ENCODE data around the gene HDAC9.

The HDAC9 gene

DNA sequence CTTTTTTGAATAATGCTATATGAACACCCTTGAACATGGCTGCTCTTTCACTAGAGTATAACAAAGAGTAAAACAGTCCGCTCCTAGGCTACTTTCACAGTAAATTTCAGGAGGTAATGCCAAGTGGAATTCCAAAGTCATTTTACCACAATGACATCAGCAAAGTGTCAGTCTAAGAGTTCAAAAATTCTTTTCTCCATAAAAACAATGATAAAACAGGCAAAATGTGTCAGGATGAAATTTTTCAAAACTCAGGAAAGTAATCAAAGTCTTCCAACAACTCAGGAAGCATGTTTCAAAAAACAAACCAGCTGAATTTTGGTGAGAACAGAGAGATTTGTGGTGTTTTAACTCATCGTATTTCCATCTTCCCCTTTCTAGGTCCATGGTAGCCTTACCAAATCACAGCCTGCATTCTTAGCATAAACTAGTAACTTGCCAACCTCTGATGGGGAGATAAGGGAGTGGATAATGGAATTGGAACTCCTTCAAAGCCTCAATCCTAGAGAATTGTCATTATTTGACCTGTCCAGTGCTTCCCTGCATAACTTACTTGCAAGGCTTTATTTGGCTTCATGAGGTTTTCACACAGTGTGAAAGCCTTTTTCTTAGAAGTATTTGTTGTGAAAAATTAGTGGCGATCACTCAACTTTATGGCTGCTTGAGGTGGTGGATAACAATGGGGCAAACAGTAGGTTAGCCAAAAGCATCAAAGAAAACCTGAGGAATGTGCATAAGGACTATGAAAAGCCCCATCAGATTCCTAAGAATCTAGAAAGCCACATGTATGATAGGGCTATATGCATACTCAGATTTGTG is 302.7 kb downstream of the HDAC9 start:
- DNase-seq = no peak

DNA sequence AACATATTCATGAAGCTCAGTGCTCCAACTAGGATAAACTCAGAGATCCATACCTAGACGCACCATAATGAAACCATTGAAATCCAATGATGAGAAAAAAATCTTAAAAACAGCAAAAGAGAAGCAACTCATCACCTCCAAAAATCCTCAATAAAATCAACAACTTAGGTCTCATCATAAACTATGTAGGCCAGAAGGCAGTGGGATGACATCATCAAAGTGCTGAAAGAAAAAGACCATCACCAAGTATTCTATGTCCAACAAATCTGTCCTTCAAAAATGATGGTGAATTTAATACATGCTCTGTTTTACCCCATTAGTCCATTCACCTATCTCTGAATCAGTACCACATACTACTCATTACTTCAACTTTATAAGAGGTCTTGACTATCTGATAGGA is 304.4 kb downstream of the HDAC9 start:
- DNase-seq = no peak

DNA sequence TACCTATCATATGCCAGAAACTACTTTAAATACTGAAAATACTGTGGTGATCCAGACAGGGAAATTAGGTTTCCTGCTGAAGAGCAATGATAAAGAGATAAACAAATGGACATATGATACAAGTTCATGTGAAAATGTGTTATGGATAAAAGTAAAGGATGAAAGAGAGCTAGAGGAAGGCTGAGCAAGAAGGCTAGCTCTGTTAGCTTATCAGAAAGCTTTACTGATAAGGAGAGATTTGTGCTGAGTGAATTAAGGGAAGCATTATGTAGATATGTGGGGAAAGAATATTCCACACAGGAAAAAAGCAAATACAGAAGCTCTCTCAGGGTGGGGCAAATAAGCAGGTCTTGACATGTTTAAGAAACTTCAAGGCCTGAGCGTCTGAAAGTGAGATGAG is 308.4 kb downstream of the HDAC9 start:
- no peak for DNase-seq

DNA sequence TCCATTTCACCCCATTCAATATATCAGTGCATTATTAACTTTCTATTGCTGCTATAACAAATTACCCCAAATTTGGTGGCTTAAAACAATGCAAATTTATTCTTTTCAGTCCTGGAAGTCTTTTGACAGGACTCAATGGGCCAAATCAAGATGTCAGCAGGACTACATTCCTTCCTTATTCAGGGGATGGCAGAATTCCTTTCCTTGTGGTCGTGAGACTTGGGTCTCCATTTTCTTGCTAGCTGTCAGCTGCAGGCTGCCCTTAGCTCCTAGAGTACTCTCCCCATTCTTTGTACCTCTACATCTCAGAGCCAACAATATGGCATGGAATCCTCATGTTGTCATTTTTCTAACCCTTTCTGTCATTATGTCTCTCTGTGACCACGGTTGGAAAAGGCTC is 310.6 kb downstream of the HDAC9 start:
- DNase-seq = no peak

DNA sequence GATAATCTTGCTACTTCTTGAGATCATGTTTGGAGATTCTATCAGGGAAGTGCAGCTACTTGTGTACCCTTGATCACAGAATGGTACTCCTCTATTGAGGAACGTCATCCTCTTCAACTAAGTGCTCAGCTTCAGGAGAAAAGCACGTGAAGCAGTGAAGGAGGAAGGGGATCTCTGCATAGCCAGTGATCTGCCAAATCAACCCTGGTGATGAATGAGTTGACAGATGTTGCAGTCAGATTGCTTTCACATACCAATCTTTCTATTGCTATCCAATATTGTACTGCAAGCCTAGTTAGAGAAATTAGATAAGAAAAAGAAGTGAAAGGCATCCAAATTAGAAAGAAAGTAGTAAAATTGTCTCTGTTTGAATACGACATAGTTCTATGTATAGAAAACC is 312.5 kb downstream of the HDAC9 start:
- peak; percentile 66 for DNase-seq

DNA sequence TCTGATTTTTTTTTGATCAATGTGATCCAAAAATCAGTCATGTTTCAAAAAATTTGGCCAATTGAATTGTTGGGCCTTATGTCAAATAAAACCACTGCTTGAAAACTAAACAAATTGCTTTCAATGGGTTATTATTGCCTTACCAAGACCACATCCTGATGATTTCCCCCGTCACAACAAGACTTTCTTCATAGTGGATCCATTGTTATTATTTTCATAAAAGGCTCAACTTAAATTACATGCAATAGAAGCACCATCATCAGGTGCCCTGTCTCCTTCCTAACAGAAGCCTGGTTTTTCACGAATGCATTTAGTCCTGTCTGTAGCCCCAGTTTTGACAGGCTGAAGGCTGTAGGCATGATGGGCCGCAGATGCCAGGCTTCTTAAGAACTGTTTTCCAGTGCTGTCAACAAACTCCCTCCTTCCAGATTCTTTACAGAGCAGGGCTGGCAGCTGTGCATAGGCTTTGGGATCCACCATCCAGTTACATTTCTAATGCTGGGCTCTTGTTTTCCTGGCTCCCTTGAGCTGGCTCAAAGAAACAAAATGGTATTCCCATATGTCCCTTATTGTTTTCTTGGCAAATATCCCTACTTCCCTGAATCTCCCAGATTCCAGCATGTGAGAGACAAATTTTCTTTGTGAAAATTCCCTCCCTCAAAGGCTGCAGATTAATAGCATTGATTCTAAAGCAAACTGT is 319.9 kb downstream of the HDAC9 start:
- peak; percentile 49 for DNase-seq

DNA sequence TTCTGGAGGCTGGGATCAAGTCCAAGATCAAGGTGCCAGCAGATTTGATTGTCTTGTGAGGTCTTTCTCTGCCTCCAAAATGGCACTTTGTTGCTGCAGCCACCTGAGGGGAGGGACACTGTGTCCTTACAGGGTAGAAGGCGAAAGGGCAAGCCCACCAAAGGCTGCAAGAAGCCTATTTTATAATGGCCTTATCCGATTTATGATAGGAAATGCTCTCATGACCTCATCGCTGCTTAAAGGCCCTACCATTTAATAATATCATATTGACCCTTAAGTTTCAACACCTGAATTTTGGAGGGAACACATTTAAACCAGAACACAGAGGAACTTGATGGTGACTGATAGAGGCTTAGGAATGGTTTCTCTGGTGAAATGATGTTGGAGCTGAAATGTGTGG is 325.4 kb downstream of the HDAC9 start:
- no peak for DNase-seq

DNA sequence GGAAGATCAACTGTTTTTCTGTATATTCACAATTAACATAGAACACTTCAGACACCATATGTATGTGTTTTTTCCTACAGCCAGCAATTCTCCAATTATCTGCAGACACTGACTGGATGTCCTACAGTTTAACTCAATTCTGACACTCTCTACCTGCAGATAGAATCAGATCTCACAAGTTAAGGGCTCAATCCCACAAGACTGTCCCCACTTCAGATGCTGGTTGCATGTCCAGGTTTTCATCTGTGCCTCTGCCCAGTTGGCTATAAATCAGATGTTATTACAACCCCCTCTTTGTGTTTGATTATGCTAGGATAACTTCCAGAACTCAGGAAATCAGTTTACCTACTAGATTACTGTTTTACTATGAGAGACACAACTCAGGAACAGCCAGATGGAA is 326.0 kb downstream of the HDAC9 start:
- no peak for DNase-seq

DNA sequence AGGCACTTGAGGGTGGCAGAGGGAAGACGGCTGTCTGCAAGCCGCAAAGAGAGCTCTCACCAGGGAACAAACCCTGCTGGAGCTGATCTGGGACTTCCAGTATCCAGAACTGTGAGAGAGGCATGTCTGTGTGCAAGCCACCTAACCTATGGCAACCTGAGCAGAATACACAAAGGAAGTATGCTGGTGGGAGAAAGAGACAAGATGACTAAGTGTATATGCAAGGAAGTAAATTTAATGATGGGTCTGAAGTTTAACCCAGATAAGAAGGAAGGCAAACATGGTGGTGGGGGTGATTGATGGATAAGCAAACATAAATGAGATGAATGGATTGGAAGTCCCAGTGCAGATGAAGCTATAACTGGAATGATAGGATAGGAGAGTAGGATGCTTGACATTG is 328.6 kb downstream of the HDAC9 start:
- DNase-seq = no peak

DNA sequence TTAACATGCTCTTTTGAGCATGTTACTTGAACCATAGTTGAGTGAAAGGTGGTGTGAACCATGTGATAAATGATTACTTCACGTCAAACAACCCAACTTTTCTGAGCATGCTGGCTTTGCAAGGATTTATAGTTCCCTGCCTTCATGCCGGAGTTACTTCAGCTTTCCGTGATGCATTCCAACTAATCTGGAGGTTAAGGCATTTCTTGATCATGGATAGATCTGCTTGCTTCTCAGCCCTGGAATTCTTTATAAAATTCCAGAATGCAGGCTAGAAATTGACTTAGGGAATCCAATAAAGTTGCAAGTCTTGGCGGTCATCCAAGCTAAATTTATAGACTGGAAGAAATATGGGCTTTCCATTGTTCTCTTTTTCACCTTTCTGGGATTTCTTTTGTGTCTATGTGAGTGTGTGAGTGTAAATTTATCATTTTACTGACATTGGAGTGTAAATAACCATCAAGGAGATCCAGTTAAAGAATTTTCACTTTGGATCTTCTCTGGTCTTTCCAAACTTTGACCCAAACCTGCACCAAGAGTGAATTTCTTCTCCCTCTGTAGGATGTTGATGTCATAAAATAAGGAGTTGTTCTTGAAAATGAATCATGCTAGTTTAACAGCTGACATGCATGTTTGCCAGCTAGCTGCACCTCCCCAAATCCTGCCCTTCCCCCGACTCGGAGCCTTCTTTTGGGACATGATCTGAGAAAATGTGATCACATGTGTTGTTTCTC is 332.9 kb downstream of the HDAC9 start:
- DNase-seq = no peak

DNA sequence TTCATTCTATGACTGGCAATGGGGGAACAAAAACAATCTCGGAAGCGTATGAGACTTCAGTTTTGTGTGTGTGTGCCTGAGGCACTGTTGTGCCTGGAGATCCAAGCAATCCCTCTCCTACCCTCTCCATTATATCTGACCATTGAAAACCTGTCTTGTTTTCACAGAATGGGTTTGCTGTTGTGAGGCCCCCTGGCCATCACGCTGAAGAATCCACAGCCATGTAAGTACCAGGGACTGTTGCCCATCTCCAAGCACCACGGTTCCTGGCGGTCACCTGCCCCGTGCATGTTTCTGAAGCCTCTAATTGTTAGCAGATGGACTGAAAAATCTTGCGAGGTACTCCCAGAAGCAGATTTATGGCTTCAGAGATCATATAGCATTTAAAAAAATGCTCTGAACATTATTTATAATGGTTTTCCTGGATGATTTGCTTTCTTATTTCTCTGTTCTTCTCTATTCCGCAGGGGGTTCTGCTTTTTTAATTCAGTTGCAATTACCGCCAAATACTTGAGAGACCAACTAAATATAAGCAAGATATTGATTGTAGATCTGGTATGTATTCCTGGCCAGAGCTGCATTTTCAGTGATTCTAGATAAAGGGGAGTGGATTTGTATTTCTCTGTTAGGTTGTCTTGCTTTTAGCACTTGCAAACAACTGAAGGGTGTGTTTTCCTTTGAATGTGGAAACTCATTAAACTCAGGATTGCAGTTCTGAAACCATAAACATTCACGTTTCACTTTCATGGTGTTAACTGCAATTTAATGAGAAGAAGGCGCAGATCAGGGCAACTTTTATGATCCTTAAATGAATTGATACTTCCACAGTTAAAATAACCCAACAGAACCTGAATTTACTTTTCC is 333.7 kb downstream of the HDAC9 start:
- no peak for DNase-seq

DNA sequence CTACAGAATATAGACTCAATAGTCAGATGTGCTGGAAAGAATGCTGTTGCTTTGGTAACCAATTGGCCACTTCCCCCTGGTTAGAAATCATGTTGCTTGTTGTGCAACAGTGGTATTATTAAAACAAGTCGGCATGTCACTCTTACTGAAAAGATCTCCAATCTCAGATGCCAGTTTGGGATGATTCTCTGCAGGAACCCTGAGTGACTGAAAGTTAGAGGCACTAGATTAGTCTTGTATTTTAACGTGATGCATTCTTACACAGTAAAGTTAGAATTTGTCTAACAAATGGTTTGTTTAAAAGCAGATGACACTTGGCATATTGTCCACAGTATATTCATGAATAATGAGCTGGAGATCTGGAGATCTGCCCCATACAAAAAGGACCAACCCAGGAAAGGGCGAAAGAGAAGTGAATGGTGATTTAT is 334.3 kb downstream of the HDAC9 start:
- no peak for DNase-seq

DNA sequence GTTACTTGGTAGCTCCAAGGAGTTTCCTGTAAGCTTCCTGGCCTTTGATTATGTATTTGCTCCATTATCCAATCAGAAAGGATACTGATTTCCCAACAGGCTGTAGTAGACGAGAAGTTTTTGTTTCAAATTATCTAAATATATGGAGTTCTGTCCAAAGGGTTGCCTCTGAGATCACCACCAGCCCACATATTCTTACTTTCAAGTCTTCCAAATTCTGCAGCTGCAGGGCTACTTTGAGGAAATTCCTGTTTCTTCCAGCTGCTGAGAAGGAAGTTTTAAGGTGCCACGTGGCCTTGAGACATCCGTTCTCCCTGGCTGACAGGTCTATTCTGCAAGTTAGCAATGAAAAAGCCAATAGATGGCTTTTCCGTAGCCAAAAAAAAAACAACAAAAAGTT is 335.9 kb downstream of the HDAC9 start:
- DNase-seq = no peak

DNA sequence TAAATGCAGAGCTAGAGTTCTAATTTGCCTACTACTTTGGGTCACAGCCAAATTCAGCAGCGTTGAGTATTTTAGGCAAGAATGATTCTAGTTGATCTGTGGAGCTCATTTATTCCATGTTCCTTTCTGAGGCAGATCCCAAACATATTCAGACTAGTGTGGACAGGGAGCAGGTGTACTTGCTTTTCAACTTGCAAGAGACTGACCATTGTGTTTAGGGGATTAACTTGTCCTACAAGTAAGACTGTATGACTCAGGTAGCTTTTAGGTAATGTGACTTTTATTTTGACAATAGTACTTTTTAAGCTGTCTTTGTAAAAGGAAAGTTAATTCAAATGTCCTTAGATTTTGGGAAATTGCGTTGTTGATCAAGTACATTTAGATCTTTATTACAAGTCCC is 336.4 kb downstream of the HDAC9 start:
- DNase-seq = no peak

DNA sequence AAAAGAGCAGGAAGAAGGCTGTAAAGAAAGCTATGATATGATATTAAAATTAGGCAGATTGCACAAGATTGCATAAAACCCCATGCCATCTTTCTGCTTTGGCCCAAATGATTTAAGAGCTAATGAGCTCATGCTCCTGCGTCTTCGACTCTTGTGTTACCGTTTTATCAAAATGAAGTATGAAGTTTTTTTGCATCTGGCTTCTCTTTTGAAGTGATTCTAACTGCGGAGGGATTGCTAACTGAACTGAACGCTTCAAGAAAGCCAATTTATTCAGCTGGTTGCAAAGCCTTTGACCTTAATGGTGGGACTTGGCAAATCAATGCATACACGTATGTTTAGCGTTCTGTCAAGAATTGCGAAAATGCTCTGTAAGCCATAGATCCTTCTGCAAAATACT is 339.0 kb downstream of the HDAC9 start:
- DNase-seq = no peak

DNA sequence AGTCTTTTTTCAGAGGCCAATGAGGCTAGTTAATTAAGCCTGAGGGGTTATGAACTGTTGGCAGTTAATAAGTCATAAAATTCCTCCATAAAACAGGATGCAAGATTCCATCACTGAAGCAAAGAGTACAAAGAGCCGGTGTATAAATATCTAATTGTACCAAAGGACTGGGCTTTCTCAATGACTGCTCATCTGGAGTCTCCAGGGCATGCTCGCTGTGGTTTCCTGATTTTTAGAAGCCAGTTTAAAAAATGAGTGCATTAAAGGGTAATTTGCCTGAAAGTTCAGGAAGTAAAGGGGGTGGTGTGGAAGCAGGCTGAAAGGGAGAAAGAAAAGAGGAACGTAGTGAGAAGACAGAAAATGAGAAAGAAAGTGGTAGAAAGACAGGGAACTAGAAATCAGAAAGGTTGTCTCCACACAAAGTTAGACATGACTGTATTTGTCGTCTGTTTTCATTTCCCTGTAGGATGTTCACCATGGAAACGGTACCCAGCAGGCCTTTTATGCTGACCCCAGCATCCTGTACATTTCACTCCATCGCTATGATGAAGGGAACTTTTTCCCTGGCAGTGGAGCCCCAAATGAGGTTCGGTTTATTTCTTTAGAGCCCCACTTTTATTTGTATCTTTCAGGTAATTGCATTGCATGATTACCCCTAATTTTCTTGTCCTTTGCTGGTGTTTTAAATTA is 339.6 kb downstream of the HDAC9 start:
- DNase-seq = no peak

DNA sequence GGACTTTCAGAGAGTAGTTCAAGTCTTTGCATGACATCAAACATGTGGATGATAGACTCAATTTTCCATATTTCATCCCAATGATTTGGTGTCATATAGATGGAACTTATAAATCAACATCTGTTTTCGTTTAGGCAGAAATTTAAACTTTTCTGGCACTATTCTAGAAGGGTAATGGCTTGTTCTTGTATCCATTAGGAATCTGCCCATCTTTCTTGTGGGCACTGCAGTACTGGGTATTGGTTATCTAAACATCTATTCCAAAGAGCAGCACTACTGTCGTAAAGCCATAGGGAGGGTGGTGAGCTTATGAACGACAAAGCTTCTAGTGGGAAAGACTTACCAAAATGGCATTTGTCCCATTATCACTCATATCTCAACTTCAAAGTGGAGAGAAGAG is 348.4 kb downstream of the HDAC9 start:
- DNase-seq = no peak

DNA sequence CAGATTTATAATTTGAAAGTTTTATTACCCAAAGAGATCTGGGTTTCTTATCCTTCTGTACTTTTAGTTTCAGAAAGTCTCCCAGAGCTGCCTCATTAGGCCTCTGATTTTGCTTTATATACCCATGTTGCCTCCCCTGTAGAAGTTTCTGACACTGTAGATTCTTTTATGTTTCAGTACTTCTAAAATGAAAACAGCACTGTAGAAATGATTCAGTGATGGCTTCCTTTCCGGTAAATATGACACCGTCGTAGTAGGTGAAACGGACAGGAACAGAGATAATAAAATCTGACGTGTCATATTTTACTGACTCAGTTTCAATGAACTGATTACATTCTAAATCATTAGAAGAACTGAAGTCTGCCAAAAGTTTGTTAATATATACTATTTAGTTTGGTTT is 349.2 kb downstream of the HDAC9 start:
- DNase-seq = no peak

DNA sequence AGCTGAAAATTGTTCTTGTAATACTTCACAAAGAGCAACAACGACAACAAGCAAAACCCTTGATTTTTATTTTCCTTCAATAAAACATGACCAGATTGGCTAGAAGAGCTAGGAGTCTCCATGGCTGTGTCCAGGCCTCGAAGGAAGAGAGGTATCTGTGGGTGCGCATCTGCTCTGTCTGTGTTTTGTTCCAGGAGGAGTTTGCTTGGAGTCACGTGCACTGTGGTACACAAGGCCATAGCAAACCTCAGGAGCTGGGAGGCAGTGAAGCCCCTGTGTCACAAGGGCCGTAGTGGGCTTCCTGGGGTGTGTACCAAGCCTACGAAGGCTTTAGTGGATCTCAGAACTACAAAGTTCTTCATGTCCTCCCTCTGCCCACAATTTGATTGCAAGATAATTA is 350.2 kb downstream of the HDAC9 start:
- no peak for DNase-seq

DNA sequence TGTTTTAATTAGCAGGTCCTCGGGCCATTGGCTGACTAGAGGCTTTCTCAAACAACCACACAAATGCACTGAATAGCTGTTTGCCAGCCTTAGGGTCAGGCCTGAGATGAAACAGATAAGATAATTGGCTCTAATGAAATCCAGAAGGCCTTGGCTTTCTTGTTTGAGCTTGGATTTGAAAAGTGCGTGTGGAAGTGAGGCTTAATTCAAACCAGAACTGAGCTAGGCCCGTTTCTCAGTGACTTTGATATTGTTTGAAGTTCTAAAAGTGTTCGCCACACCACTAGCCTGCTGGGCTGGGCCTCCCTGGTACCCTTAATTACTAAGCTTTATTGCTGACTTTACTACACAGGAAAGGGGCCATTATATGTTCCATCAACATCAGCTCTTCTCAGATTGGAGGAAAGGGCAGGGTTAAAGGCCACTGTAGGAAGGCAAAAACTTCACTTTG is 351.2 kb downstream of the HDAC9 start:
- no peak for DNase-seq

DNA sequence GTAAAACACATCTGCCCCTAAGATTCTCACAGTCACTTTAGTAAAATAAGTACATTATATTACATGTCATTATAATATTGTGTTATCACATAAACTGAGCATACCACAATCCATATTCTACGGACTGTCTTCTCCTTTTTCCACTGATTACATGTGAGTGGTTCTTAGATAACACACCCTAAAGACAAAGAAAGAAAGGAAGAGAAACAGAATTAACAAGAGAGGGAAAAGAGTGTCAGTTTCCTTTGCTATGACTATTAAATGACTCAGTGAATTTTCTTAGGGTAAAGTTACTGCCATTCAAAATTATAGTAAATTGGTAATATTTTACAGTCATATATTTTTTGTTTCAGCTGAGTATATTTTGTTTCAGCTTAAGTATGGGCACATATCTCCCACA is 353.6 kb downstream of the HDAC9 start:
- no peak for DNase-seq

DNA sequence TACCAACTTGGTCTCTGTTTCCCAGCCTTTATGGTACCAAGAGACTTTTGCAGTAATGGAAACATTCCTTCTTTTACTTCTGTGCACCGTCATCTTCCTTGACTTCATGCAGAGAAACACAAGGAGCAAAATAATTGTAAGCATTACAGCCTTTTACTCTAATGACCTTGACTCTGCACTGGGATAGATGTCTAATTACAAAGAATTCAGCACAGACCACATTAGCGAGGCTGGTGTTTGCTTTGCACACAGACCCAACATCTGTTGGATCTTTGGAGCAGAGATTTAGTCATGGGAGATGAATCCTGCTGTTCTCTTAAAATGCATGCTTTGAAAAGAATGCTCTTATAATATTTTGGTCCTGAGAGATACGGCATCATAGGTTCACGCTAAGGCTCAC is 360.2 kb downstream of the HDAC9 start:
- peak; percentile 36 for DNase-seq

Data from NCI-H2171 treated with DMSO at 0.1 percent for 48 hours (cell line).